Ecto neural progenitor cell (in vitro differentiated cells): ENCODE measurements around the gene BICRAL.
"Not testable (repeated sequence)": the region's sequence is repeated elsewhere in the genome, so short reads cannot be mapped to it uniquely, and the experiment has no call there.

Experiments used
- DNase-seq: peaks from one replicate; pipeline ENCODE4 v3.0.0-alpha.2; 2018; ENCODE audit warnings: low spot score

The BICRAL gene

GRCh38 chr6:42841844-42842584 is 60.2 kb downstream of the BICRAL start:
- DNase-seq, result no peak

GRCh38 chr6:42845327-42845694 is 63.5 kb downstream of the BICRAL start:
- no peak for DNase-seq

- no peak for DNase-seq
These were observed 64.7 kb downstream of the BICRAL start for GRCh38 chr6:42846505-42846904.

DNA sequence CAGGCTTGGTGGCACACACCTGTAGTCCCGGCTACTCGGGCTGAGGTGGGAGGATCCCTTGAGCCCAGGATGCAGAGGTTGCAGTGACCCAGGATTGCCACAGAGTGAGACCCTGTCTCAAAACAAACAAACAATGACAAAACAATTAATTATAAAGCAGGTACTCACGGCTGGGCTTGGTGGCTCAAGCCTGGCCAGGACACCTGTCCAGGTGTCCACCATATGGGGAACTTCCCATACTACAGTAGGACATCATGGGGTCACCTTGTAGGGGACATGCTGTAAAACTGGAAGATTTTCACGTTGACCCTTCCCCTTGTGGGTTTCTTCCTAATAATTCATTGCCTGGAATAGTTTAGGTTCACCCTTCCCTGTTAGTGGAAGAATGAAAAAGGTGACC is 66.8 kb downstream of the BICRAL start:
- DNase-seq, result no peak

DNA sequence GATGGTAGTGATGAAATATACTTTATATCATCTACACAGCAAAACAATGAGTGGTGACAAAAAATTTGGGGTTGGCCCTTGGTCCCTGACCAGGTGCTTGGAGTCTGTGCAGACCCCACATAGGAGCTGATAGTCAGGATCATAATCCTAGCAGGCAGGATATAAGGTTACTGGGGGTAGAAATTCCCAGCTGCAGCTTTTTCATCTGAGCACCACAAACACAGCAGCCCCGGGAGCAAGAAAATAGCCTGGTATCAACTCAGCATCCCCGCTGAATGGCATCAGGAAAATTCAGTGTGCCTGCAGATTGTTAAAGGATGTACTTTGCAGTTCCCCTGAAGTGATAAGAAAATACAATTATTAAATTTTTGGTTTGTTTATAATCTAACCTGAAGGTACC is 69.7 kb downstream of the BICRAL start:
- no peak for DNase-seq

- DNase-seq, result no peak
These were observed 78.2 kb downstream of the BICRAL start for GRCh38 chr6:42860036-42860435.

DNA sequence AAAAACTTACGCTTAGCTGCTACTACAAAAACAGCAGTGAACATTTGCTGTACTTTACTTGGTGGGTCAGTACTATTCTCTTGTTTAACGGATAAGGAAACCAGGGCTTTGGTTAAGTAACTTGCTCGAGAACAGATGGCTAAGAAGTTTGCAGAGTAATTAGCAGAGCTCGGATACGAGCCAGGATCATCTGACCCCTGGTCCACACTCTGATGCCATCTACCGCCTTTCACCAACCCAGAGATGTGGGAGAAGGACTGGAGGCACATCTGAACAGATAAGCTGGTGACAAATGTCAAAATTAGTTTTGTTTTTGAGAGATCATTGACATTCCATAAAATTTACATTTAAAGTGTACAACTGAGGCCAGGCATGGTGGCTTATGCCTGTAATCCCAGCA is 78.6 kb downstream of the BICRAL start:
- DNase-seq, result no peak

DNA sequence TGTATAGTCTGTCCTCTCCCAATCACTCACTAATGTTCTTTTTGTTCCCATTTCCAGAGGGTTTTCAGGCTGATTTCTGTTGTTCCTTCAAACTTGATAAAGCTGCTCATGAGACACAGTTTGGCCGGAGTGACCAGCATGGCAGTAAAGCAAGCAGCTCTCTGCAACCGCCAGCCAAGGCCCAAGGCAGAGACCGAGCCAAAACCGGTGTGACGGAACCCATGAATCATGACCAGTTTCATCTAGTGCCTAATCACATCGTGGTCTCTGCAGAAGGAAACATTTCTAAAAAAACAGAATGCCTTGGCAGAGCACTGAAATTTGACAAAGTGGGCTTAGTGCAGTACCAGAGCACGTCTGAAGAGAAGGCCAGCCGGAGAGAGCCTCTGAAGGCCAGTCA is 82.8 kb downstream of the BICRAL start:
- no peak for DNase-seq

- DNase-seq, result no peak
These were observed 88.5 kb downstream of the BICRAL start for GRCh38 chr6:42870145-42870936.

DNA sequence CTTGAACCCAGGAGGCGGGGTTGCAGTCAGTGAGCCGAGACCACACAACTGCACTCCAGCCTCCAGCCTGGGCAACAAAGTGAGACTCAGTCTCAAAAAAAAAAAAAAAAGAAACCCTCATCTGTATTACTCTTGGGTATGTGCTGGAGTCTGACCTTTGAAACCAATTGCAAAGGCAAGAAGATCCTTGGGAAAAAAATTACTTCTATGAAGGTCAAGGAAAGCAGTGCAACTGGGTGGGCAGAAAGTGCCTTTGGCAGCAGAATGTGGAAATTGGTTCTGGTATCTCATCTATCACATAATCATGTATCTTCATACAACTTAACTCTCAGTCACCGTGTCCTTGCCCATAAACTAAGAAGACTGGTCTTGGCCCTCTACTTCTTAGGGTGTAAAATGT is 89.9 kb downstream of the BICRAL start:
- no peak for DNase-seq

GRCh38 chr6:42873313-42873712 is 91.5 kb downstream of the BICRAL start:
- no peak for DNase-seq

GRCh38 chr6:42877695-42878094 is 95.8 kb downstream of the BICRAL start:
- DNase-seq, result no peak

DNA sequence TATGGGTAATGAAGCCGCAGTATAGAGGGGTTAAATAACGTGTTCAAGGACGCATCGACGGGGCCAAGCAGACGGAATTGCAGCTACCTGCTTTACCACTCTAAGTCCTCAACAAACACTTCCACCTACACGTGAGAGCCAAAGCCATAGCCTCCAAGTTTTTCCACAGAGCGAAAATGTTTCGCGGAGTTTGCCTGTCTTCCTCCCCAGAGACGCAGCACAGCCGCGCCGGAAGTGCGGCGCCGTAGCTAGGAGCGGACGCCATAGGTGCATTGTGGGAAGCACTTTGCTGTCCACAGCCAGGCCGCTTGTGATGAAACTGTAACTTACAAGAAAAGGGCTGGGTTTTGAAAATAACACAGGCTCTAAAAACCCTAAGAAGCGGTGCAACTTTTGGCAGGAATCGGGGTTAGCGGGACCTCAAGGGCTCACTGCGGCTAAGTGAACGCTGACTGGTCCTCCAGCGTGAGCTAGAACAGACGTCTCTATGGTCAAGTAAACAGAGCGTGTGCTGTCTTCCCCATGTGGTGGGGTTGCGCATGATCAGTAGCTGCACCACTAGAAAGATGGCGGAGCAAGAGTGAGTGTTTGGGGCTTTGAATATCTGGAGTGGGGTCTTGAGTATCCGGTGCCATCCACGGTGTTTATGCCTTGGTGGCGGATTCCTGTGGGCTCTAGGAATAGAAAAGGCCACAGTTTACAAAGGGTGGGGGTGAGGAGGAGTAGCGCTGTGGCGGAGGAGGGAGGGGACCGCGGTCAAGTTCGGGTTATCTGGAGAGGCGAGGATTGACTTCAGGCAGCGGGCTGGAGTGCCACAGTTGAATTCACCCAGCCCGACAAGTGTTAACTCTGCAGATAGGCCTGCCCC is 97.8 kb downstream of the BICRAL start, which contains the start of gene RPL7L1:
TSS of gene RPL7L1 (plus strand) at position 245 of the 868 bp plus-strand sequence. CDS start at position 540, 295 bp downstream.
- peak; percentile 88 for DNase-seq

GRCh38 chr6:42880240-42880817 is 98.5 kb downstream of the BICRAL start:
- DNase-seq, result not testable (repeated sequence)

DNA sequence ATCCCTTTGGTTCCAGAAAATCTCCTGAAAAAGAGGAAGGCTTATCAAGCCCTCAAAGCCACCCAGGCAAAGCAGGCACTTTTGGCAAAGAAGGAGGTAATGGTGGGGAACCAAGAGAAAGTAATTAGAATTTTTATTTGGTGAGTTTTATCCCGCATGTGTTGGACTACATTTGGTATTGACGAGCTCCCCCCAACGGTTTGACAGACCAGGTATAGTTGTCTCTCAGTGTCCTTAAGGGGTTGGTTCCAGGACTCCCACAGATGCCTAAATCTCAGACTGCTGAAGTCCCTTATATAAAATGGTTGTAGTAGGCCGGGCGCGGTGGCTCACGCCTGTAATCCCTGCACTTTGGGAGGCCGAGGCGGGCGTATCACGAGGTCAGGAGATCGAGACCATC is 99.0 kb downstream of the BICRAL start:
- not testable (repeated sequence) for DNase-seq

DNA sequence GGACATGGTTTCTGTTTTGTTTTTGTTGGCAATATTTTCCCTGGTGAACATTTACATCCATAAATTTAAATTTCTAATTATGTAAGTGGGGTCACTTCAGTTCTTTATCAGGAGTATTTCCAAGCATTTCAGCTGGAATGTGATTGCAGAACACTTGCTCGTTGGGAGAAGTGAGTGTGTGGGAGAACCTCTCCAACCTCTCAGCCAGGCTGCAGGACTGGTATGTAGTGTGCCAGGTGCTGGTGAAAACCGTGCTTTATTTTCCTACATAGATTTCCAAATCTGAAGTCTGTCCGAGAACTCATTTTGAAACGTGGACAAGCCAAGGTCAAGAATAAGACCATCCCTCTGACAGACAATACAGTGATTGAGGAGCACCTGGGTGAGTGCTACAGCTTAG is 103.8 kb downstream of the BICRAL start:
- no peak for DNase-seq

- DNase-seq, result not testable (repeated sequence)
These were observed 106.3 kb downstream of the BICRAL start for GRCh38 chr6:42888201-42888600.

GRCh38 chr6:42889815-42890214 is 108.0 kb downstream of the BICRAL start:
- DNase-seq, result no peak

DNA sequence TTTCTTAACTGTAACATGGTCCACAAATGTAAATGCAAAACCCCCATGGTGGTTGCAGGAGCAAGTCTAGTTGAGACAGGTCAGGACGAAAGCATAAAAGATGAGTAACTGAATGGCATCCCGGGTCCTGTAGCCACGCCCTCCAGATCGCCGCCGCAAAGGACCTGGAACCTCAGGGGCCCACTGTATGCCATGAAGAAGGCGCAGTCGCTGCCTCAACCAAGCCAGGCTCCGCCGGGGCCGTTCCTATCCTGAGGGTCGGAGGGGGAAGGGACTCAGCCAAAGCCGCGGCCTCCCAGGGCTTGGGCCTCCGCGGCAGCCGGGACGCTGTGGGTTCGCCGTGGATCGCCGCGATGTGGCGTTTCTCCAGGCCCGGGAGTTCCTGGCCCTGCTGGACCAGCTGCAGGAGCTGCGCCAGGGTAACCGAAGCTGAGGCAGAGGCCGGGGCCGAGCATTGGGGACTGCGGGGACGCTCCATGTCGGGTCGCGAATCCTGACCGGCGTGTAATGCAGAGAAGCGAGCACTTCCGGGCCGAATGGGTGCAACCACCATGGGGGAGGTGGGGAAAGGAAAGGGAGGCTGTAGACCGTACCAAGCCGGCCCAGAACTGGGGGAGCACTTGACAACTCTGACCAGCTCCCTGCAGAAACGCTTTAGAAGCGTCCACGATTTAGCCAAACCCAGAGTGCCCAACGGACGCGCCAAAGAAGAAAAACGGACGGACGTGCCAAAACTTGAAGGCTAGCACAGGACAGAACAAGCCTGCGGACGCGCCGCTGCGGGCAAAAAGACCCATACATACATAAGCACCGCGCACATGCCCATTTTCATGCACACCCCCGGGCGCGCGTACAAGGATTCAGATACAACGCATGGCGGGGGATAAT is 108.7 kb downstream of the BICRAL start:
- peak; percentile 93 for DNase-seq

GRCh38 chr6:42891199-42891722 is 109.4 kb downstream of the BICRAL start:
- DNase-seq, result no peak
